SH-SY5Y (cell line): ENCODE data around the gene RARRES1.

Experiments
- GATA2 ChIP-seq: IDR thresholded peaks from 2 replicates; pipeline ENCODE4 v1.6.1; 2011; ENCODE audit warnings: mild to moderate bottlenecking, low read depth, low read length
- GATA3 ChIP-seq: IDR thresholded peaks from 2 replicates; pipeline ENCODE4 v1.6.1; 2011; ENCODE audit warnings: low read depth, mild to moderate bottlenecking, low read length, moderate library complexity

GRCh38 chr3:158745551-158745950 lies 13.3 kb upstream of the RARRES1 start:
- no peak for TF ChIP-seq GATA2
- TF ChIP-seq GATA3: no peak
